GM18909 (cell line): ENCODE data around the gene S100A16.

Source experiments
- ATAC-seq: cut with Tn5 transposase; IDR thresholded peaks from one replicate; pipeline ENCODE4 v1.9.1; 2021; ENCODE audit warnings: mild to moderate bottlenecking; ENCODE audit not compliant: unreplicated experiment, poor library complexity

Gene S100A16

GRCh38 chr1:153639280-153639679 lies 26.3 kb upstream of the S100A16 start:
- ATAC-seq: no peak

- no peak for ATAC-seq
Observed at GRCh38 chr1:153638261-153638660, 25.3 kb upstream of the S100A16 start.

GRCh38 chr1:153636312-153636711 lies 23.4 kb upstream of the S100A16 start:
- no peak for ATAC-seq

- ATAC-seq: no peak
Observed at GRCh38 chr1:153635872-153636271, 22.9 kb upstream of the S100A16 start.

- ATAC-seq: peak; percentile 91
Observed at GRCh38 chr1:153633754-153634665, 21.1 kb upstream of the S100A16 start, which contains the start of gene CHTOP. TSS of gene CHTOP (plus strand) at chr1:153634066. CDS start at chr1:153636589, 2,523 bp downstream.

GRCh38 chr1:153633161-153633753 lies 20.3 kb upstream of the S100A16 start:
- peak; percentile 0 for ATAC-seq

- ATAC-seq: no peak
Observed at GRCh38 chr1:153631047-153632022, 18.4 kb upstream of the S100A16 start.

- no peak for ATAC-seq
Observed at GRCh38 chr1:153630384-153630783, 17.4 kb upstream of the S100A16 start.

- no peak for ATAC-seq
Observed at GRCh38 chr1:153629971-153630370, 17.0 kb upstream of the S100A16 start.

- no peak for ATAC-seq
Observed at GRCh38 chr1:153629343-153629665, 16.4 kb upstream of the S100A16 start.

- ATAC-seq: no peak
Observed at GRCh38 chr1:153628638-153629342, 15.9 kb upstream of the S100A16 start.

- ATAC-seq: no peak
Observed at GRCh38 chr1:153627715-153628626, 15.0 kb upstream of the S100A16 start, which contains the start of gene S100A1. TSS of gene S100A1 (plus strand) at chr1:153628434. CDS start at chr1:153630522, 2,088 bp downstream.

GRCh38 chr1:153626904-153627714 lies 14.2 kb upstream of the S100A16 start, which contains the start of gene S100A13:
TSS of gene S100A13 (minus strand) at chr1:153627505. CDS start at chr1:153626472, 1,033 bp downstream.
- ATAC-seq: no peak

GRCh38 chr1:153626477-153626903 lies 13.6 kb upstream of the S100A16 start:
- ATAC-seq: no peak

- no peak for ATAC-seq
Observed at GRCh38 chr1:153624965-153625611, 12.2 kb upstream of the S100A16 start.

- ATAC-seq: no peak
Observed at GRCh38 chr1:153623101-153623500, 10.2 kb upstream of the S100A16 start.

- no peak for ATAC-seq
Observed at GRCh38 chr1:153619171-153619570, 6.2 kb upstream of the S100A16 start.
